GM12801 (cell line): Measurements from ENCODE around the gene USP17L29.
"Not testable (repeated sequence)": the region's sequence is repeated elsewhere in the genome, so short reads cannot be mapped to it uniquely, and the experiment has no call there.

Source experiments
- CTCF ChIP-seq: IDR thresholded peaks from one replicate; pipeline ENCODE4 v1.5.1; 2011; ENCODE audit warnings: control low read depth; ENCODE audit not compliant: insufficient read length; ENCODE audit errors: extremely low read depth

USP17L29 gene

GRCh38 chr4:9362829-9363228, 9.4 kb downstream of the USP17L29 start, which contains the start of gene USP17L30:
Gene USP17L30, plus strand, starts transcription at chr4:9363129. Its CDS starts 0 bp downstream, at chr4:9363129.
- TF ChIP-seq CTCF, result not testable (repeated sequence)

GRCh38 chr4:9384126-9384525, 30.7 kb downstream of the USP17L29 start:
- TF ChIP-seq CTCF, result no peak
